ENCODE data around the gene RNPS1.

The RNPS1 gene

DNA sequence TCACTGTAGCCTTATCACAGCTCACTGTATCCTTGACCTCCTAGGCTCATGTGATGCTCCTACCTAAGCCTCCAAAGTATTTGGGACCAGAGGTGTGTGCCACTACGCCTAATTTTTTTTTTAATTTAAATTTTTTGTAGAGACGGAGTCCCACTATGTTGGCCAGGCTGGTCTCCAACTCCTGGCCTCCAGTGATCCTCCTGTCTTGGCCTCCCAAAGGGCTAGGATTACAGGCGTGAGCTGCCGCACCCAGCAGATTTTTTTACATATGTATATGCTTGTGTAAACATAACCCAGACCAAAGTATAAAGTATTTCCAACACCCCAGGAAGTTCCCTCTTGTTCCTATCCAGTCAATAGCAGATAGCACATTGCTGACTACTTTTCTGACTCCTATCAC is 51.6 kb downstream of the RNPS1 start:
- Histone ChIP-seq H3K27ac (no peak overlapping the region), H3K36me3 (replicated peaks) (no peaks in the 10 kb centered on the region), H3K4me3 (ENCODE audit: low read depth, low read length) (no peak overlapping the region), H3K27me3 (replicated peaks) (no peaks in the 10 kb centered on the region)
- DNase-seq = no peak
- in situ Hi-C loops (cut with HindIII; ENCODE audit: low pct_ligation_motif_present, low sequenced_read_pairs) = no loop called here
- TF ChIP-seq, protein P1, sequence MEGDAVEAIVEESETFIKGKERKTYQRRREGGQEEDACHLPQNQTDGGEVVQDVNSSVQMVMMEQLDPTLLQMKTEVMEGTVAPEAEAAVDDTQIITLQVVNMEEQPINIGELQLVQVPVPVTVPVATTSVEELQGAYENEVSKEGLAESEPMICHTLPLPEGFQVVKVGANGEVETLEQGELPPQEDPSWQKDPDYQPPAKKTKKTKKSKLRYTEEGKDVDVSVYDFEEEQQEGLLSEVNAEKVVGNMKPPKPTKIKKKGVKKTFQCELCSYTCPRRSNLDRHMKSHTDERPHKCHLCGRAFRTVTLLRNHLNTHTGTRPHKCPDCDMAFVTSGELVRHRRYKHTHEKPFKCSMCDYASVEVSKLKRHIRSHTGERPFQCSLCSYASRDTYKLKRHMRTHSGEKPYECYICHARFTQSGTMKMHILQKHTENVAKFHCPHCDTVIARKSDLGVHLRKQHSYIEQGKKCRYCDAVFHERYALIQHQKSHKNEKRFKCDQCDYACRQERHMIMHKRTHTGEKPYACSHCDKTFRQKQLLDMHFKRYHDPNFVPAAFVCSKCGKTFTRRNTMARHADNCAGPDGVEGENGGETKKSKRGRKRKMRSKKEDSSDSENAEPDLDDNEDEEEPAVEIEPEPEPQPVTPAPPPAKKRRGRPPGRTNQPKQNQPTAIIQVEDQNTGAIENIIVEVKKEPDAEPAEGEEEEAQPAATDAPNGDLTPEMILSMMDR (IDR thresholded peaks at IDR 0.05; ENCODE audit: low read depth, low read length, missing control alignments) = no peak

DNA sequence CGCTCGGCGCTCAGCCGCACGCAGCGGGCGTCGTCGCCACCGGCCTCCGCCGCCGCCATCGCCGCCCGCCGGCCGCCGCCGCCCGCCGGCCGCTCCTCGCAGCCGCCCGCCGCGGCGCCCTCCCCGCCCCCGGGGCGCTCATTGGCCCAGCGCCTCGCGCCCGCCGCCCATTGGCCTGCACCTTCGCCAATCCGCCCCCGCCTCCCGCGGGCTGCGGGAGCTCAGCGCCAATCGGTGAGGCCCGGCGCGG is 53.3 kb downstream of the RNPS1 start, which contains the start of gene PGP:
TSS of gene PGP (minus strand) at position 122 of the 250 bp plus-strand sequence. CDS start at position 59, 63 bp downstream.
- no peak for DNase-seq
- Histone ChIP-seq H3K36me3 (replicated peaks) (no peaks in the 10 kb centered on the region), H3K4me3 (ENCODE audit: low read depth, low read length) (peak within 1 kb of the TSS; percentile 74), H3K27me3 (replicated peaks) (no peaks in the 10 kb centered on the region), H3K27ac (peak within 1 kb of the TSS; percentile 85)
- in situ Hi-C loops (cut with HindIII; ENCODE audit: low pct_ligation_motif_present, low sequenced_read_pairs) = no loop called here
- TF ChIP-seq, protein P1 (IDR thresholded peaks at IDR 0.05; ENCODE audit: low read depth, low read length, missing control alignments) = no peak

DNA sequence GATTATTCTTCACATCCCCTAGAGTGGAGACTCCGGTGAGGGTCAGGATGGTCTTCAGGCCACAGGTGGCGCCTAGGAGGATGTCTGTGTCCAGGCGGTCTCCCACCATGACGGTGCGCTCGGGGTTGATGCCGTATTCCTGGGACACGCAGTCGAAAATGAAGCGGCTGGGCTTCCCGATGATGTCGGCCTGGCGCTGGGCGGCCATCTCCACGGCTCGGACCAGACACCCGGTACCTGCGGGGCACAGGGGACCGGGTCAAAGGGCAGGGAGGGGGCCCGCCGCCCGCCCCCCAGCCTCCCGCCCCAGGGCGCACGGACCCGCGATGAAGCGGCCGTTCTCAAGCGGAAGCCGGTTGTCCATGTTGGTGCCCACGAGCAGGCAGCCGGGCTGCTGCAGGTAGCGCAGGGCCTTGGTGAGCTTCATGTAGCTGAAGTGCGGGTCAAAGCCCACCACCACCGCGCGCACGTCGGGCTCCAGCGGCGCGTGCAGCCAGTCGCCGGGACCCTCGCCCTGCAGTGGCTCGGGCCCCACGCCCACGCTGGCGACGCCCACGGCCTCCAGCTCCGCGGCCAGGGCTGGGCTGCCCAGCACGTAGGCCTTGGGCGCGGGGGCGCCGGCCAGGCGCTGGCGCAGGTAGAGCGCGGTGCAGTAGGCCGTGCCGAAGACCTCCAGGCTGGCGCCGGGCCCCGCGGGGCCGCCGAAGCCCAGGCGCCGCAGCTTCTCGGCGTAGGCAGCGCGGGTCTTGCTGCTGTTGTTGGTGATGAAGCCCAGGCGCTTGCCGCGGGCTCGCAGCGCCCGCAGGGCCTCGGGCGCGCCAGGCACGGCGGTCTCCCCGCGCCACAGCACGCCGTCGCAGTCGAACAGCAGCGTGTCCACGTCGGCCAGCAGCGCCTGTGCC is 53.9 kb downstream of the RNPS1 start:
- no peak for DNase-seq

DNA sequence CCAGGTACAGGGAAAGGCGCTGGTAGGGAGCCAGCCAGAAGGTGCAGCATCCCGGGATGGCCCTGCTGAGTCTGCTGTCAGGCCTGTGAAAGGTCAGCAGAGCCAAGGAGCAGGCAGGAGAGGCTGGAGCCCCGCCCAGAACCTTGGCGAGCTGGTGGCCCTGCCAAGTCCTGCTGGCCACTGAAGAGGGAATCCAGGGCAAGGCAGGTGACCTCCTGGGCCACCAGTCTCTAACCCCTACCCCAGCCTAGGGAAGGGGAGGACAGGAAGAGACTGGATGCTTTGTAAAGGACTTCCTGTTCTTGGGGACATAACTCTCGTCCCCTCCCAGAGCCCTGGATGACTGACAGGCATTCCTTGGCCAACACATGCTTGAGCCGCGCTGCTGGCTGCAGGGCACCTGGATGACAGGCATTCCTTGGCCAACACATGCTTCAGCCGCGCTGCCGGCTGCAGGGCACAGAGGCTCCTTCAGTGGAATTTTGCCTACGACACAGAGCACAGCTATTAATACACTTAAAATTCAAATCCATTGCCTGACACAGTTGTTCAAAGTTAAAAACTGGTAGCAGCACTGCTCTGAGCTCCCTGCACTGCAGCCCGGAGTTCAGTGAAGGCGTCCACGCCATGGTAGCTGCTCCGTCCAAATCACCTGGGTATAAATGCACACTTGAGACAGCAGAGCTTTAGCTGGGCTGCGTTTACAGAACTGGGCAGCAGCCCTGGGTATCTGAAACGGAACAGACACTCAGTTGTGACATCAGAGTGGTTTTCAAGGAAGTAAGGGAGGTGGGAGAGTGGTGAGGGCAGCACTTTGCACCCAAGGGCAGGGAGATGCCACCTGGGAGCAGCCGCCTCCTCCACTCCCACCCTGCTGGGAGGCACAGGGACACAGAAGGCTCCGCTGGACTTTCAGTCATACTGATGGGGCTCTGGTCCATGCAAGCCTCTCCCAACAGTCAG is 55.3 kb downstream of the RNPS1 start:
- Histone ChIP-seq H3K27ac (no peak overlapping the region), H3K4me3 (ENCODE audit: low read depth, low read length) (peak overlapping the region; percentile 68), H3K27me3 (replicated peaks) (no peaks in the 10 kb centered on the region), H3K36me3 (replicated peaks) (peaks cover 19% of the 10 kb centered on the region)
- in situ Hi-C loops (cut with HindIII; ENCODE audit: low pct_ligation_motif_present, low sequenced_read_pairs) = no loop called here
- DNase-seq = no peak
- TF ChIP-seq, protein P1 (IDR thresholded peaks at IDR 0.05; ENCODE audit: low read depth, low read length, missing control alignments) = no peak

More for the DNA sequence above, 53.9 kb downstream of the RNPS1 start:
- Histone ChIP-seq H3K27ac (peak overlapping the region; percentile 72), H3K27me3 (replicated peaks) (no peaks in the 10 kb centered on the region), H3K36me3 (replicated peaks) (peaks cover 6% of the 10 kb centered on the region), H3K4me3 (ENCODE audit: low read depth, low read length) (peak overlapping the region; percentile 68)
- in situ Hi-C loops (cut with HindIII; ENCODE audit: low pct_ligation_motif_present, low sequenced_read_pairs) = no loop called here
- TF ChIP-seq, protein P1 (IDR thresholded peaks at IDR 0.05; ENCODE audit: low read depth, low read length, missing control alignments) = peak; percentile 8

DNA sequence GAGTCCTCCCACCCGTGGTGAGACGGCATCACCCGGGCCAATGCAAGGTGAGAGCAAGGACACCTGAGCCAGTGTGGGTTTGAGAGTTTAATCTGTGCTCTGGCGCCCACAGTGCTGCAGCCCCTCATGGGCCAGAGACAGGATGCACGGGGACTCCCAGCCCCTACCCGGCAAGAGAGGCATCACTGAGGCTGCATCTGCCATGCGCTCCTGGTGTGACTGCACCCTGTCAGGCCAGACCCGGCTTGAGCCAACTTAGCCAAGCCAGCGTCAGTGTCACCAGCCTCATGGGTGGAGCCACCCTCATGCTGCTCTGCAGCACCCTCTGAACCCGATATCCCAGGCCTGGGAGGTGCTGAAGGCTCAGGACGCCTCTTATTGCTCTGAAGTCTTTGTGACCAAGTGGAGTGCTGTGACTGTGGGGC is 56.0 kb downstream of the RNPS1 start:
- Histone ChIP-seq H3K27ac (no peak overlapping the region), H3K27me3 (replicated peaks) (no peaks in the 10 kb centered on the region), H3K36me3 (replicated peaks) (peaks cover 20% of the 10 kb centered on the region), H3K4me3 (ENCODE audit: low read depth, low read length) (no peak overlapping the region)
- DNase-seq = no peak
- in situ Hi-C loops (cut with HindIII; ENCODE audit: low pct_ligation_motif_present, low sequenced_read_pairs) = no loop called here
- TF ChIP-seq, protein P1 (IDR thresholded peaks at IDR 0.05; ENCODE audit: low read depth, low read length, missing control alignments) = no peak

Data from brain microvascular endothelial cell (primary cell).